22Rv1 (cell line): ENCODE results near the gene LPAR5.
A peak's percentile ranks its signal among the peaks of the same experiment; 100 is the strongest.
"Not testable (repeated sequence)": the region's sequence is repeated elsewhere in the genome, so short reads cannot be mapped to it uniquely, and the experiment has no call there.

Source experiments
- H3K27ac ChIP-seq: fragments of 450-650 bp; 2 replicates; pipeline ENCODE4 v1.5.1; 2017
- ZFX ChIP-seq: fragments of 450-650 bp; IDR thresholded peaks from 2 replicates; pipeline ENCODE4 v1.6.1; 2017; ENCODE audit warnings: antibody characterized with exemption, borderline replicate concordance
- TF ChIP-seq, protein P1 (sequence below): fragments of 450-650 bp; IDR thresholded peaks from 2 replicates; pipeline ENCODE4 v1.5.1; 2017; ENCODE audit warnings: mild to moderate bottlenecking

Gene LPAR5

DNA sequence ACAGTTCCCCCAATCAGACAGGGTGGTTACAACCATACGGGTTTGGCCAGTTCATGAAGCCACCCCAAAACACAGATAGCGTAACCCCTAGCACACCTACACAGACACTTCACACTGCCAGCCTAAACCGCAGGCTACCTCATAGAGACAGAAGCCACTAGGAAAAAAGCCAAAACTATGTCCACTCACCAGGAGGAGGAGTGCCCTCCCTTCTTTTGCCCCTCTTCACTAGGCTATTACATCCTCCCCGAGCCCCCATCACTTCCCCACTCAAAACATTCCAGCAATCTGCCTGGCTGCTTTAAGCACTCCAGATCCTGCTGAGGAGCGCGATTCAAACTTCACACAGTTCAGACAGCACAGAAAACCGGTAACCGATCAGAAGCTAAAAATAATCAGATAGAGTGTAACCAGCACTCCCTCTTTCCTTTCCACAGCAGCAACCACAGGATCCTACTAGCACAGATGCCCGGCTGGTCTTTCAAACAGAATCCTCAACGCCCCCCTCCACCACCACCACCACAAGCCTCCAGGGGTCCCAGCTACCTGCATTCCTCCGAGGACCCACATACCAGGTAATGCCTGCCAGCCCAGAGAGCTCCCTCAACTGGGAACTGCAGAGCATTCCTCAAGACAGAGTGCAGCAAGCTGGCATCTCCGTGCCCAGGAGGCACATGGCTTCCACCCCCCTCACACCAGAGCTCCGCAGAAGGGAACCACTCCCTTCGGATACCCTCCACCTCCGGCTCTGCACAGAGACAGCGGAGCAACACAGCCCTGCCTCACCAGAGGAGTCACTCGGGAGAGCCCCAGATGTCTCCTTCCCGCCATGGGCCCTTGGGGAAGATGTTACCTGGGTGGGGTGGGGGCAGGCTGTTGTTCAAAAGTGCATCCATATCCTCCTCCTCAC is 30.1 kb downstream of the LPAR5 start:
- peak overlapping the region; percentile 100 for H3K27ac ChIP-seq
- no peak for TF ChIP-seq ZFX
- TF ChIP-seq, protein P1, sequence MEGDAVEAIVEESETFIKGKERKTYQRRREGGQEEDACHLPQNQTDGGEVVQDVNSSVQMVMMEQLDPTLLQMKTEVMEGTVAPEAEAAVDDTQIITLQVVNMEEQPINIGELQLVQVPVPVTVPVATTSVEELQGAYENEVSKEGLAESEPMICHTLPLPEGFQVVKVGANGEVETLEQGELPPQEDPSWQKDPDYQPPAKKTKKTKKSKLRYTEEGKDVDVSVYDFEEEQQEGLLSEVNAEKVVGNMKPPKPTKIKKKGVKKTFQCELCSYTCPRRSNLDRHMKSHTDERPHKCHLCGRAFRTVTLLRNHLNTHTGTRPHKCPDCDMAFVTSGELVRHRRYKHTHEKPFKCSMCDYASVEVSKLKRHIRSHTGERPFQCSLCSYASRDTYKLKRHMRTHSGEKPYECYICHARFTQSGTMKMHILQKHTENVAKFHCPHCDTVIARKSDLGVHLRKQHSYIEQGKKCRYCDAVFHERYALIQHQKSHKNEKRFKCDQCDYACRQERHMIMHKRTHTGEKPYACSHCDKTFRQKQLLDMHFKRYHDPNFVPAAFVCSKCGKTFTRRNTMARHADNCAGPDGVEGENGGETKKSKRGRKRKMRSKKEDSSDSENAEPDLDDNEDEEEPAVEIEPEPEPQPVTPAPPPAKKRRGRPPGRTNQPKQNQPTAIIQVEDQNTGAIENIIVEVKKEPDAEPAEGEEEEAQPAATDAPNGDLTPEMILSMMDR = no peak

DNA sequence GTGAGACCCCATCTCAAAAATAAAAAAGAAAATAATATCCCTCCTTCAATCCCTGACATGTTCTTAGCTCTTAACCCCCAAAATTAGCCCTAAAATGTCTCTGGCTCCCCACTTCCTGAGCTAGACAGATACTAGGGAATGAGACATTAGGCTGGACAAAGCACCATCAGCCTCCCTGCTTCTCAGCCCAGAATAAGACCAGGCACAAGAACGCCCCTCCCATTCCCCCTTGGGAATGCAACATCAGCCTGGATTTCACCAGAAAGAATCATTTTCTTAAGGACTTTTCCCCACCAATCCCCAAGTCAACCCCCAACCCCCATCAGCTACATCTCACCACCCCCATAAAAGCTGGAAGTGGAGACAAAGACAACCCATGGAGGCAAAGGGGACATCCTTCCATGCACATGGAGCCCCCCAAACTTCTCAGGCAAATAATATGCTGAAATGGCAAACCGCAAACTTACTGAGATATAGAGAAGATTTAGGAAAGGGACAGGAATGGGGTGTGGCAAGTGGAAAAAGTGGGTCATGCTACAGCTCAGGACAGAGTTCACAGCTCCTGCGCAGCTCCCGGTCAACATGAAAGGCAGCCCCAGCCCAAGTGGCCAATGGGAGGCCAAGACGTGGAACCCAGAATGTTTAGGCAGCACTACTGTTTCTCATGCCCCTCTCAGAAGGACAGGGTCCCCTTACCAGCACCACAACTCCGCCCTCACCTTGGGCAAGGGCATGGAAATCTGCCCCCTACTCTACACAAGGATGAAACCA is 31.3 kb downstream of the LPAR5 start:
- TF ChIP-seq, protein P1 = no peak
- no peak for TF ChIP-seq ZFX
- peak overlapping the region; percentile 100 for H3K27ac ChIP-seq

DNA sequence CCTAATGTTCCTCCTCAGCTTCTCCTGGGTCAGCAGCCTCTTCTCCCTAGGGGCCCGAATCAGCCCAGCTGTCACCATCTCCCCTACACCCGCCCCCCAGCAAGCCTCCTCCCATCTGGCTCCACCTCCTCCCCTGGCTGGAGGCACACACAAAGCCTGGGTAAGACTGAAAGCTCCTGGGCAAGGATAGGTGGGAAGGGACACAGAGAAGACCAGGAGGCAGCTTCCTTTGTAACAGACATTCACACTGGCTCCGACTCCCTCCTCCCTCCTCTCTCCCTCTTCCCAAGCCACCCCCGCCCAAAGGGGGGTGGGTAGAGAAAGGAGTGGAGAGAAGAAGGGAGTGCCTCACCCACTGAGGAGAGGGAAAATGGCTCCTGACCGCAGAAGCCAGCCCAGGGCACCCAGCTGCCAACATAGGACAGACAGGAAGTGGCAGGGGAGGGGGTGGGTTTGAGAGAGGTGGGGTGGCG is 32.6 kb downstream of the LPAR5 start:
- peak overlapping the region; percentile 20; the same call in 1 of the 2 replicates for H3K27ac ChIP-seq
- TF ChIP-seq, protein P1 = no peak
- no peak for TF ChIP-seq ZFX

DNA sequence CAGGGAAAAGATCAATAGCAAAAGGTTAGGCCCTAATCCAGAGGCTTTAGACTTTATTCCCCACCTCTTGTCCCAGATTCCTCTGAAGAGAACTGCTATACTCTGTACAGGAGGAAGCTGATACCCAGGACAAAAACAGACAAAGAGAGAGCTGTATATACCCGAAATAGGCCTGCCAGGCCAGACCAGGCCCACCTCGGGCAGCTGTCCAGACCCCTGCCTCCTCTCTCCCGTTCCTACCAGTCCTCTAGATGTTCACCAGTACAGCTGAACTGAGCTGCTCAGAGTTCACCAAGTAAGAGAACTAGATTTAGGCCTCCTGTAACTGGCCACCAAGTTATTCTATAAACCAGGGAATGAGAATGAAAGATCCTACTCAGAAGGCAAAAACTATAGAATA is 33.2 kb downstream of the LPAR5 start:
- TF ChIP-seq ZFX = no peak
- TF ChIP-seq, protein P1 = no peak
- H3K27ac ChIP-seq = peak overlapping the region; percentile 20; the same call in 1 of the 2 replicates

DNA sequence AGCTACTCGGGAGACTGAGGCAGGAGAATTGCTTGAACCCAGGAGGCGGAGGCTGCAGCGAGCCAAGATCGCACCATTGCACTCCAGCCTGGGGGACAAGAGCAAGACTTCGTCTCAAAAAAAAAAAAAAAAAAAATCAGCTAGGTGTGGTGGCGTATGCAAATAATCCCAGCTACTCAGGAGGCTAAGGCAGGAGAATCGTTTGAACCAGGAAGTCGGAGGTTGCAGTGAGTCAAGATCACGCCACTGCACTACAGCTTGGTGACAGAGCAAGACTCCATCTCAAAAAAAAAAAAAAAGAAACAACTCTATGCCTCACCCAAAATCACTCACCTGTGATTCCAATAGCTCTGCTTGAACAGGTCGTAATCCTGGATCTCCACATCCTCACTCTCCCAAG is 40.1 kb downstream of the LPAR5 start:
- not testable (repeated sequence) for H3K27ac ChIP-seq

DNA sequence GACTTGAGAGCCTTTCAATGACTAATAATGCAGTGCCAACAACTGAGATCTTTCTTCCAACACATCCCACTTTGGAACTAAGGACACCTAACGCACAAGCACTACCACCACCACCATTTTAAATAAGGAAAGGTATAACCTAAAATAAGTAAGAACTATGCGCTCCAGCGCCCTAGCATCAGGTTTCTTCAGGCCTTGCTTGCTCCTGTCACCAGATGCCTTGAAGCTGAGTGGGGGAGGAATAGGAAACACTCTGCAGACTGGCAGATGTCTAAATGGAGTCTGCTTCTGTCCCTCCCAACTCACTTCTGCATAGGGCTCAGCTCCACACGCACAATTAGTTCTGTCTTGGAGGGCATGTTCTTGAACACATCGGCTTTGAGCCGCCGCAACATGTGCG is 43.7 kb downstream of the LPAR5 start:
- TF ChIP-seq, protein P1 = no peak
- no peak for TF ChIP-seq ZFX
- no peak overlapping the region; the same call in 1 of the 2 replicates for H3K27ac ChIP-seq

DNA sequence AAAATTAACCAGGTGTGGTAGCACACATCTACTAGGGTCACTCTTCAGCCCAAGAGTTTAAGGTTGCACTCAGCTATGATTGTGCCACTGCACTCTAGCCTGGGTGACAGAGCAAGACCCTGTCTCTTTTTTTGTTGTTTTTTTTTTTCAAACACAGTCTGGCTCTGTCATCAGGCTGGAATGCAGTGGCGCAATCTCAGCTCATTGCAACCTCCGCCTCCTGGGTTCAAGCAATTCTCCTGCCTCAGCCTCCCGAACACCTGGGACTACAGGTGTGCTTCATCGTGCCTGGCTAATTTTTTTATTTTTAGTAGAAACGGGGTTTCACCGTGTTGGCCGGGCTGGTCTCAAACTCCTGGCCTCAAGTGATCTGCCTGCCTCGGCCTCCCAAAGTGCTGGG is 49.2 kb downstream of the LPAR5 start:
- H3K27ac ChIP-seq = not testable (repeated sequence)

DNA sequence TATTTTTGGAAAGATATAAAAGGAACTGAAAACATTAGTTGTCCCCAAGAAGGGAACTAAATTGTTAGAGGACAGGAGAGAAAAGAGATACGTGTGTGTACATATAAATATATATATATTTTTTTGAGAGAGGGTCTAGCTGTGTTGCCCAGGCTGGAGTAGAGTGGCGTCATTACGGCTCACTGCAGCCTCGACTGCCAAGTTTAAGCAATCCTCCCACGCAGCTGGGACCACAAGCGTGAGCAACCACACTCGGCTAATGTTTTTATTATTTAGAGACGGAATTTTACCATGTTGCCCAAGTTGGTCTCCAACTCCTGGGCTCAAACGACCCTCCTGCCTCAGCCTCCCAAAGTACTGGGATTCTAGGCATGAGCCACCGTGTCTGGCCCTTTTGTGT is 51.5 kb downstream of the LPAR5 start:
- TF ChIP-seq, protein P1 = no peak
- no peak for TF ChIP-seq ZFX
- H3K27ac ChIP-seq = no peak overlapping the region
